Esophagus muscularis mucosa (tissue), 4 donors: ENCODE results near the gene ZDHHC21. TPM values are rescaled to one million over a fixed set of nuclear protein-coding genes. Genes with fewer than 3 reads are reported as not detected.

Experiments
- DNase-seq: peaks from one replicate; pipeline ENCODE4 v3.0.0-alpha.2; 2017; ENCODE audit errors: extremely low spot score
- H3K27ac ChIP-seq, 4 donors: fragments of 200-600 bp; sonication (generic); replicated peaks in 1 of 4; 1 replicate in 3 of 4; 2 replicates in 1 of 4; pipeline ENCODE4 v1.5.1; 2016 to 2019; ENCODE audit warnings: mild to moderate bottlenecking in 1 of 4
- H3K27me3 ChIP-seq, 4 donors: fragments of 200-600 bp; sonication (generic); one replicate each; pipeline versions ENCODE4 v1.5.1 to v1.6.0; 2016 to 2019
- H3K36me3 ChIP-seq, 4 donors: fragments of 200-600 bp; sonication (generic); one replicate each; pipeline ENCODE4 v1.5.1; 2016 to 2019
- H3K4me1 ChIP-seq, 4 donors: fragments of 200-600 bp; sonication (generic); one replicate each; pipeline ENCODE4 v1.5.1; 2016 to 2019
- H3K4me3 ChIP-seq, 4 donors: fragments of 200-600 bp; sonication (generic); 1 replicate in 2 of 4; 2 replicates in 2 of 4; pipeline ENCODE4 v1.5.1; 2016 to 2019; ENCODE audit warnings: mild to moderate bottlenecking in 4 of 4, moderate library complexity in 1 of 4
- H3K9me3 ChIP-seq, 4 donors: fragments of 200-600 bp; sonication (generic); 1 replicate in 3 of 4; 2 replicates in 1 of 4; pipeline ENCODE4 v1.5.1; 2016 to 2019
- EP300 ChIP-seq: sonication (generic); formaldehyde crosslinking; IDR thresholded peaks from one replicate; pipeline ENCODE4 v1.6.1; 2017; ENCODE audit warnings: antibody characterized with exemption
- POLR2A ChIP-seq: fragments of 450-650 bp; IDR thresholded peaks from one replicate; pipeline ENCODE4 v1.6.1; 2017; ENCODE audit warnings: antibody characterized with exemption, moderate library complexity, mild to moderate bottlenecking, low read depth
- POLR2AphosphoS5 ChIP-seq, 2 donors: sonication (generic); formaldehyde crosslinking; IDR thresholded peaks; one replicate each; pipeline ENCODE4 v1.6.1; 2017; ENCODE audit warnings: antibody characterized with exemption in 2 of 2
- WGBS: methylation state at CpG from one replicate; pipeline ENCODE4 v1.1.5; 2018; 5-methylcytosine and 5-hydroxymethylcytosine counted together
- intact Hi-C: fragments of 100-400 bp; cut with DNase I; formaldehyde crosslinking; loops from one replicate; pipeline ENCODE4 v1.15.1; 2023
- total RNA-seq, 4 donors: library from RNA; depleted of rRNA; stranded (reverse); fragments of >200 nt; gene quantifications; one replicate each; pipeline versions ENCODE4 v1.1.0 to v1.2.1, GENCODE V29; 2016
- TF ChIP-seq, protein P1 (sequence below), 3 experiments: fragments of 200-600 bp in 2 of 3; fragments of 450-650 bp in 1 of 3; sonication (generic) in 2 of 3; IDR thresholded peaks; one replicate each; pipeline ENCODE4 v1.5.1; 2017 to 2019; ENCODE audit warnings: antibody characterized with exemption in 3 of 3, mild to moderate bottlenecking in 2 of 3, moderate library complexity in 1 of 3

ZDHHC21 gene
- total RNA-seq, 4 donors from 2014 or later, result 7.6 to 11.6 (median 8.9) TPM

DNA sequence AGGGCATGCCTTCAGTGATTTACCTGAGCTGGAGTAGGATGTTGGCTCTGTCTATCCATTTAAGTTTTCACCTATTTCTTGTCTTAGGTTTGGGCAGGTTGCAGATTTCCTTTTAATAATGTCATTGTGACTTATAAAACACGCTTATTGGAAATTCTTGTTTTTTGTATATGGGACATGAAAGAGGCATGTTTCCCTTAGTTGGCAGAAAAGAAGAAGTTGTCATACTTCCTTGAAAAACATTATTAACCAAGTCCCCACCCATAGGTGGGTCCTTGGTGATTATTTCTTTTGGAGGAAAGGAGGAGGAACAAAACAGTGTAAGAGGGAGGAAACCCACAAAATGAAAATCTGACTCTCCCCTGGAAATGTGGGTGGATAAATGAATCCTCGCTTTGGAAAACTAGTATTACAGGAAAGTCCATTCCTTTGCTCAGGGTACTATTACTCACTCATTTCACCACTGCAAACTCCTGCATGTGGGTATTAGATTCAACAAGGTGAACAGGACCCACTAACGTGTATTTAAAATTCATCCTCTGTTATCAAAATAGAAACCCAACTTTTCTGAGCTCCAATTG is 20.0 kb upstream of the ZDHHC21 start:
- Histone ChIP-seq H3K27me3 (no peaks in the 10 kb centered on the region), H3K4me3 (no peak overlapping the region), H3K9me3 (peaks cover 0 to 6% (median 0%) of the 10 kb centered on the region in 4 donors), H3K4me1 (no peaks in the 10 kb centered on the region), H3K27ac (no peak overlapping the region), H3K36me3 (no peaks in the 10 kb centered on the region)
- intact Hi-C loops, result no loop called here
- TF ChIP-seq, protein P1, sequence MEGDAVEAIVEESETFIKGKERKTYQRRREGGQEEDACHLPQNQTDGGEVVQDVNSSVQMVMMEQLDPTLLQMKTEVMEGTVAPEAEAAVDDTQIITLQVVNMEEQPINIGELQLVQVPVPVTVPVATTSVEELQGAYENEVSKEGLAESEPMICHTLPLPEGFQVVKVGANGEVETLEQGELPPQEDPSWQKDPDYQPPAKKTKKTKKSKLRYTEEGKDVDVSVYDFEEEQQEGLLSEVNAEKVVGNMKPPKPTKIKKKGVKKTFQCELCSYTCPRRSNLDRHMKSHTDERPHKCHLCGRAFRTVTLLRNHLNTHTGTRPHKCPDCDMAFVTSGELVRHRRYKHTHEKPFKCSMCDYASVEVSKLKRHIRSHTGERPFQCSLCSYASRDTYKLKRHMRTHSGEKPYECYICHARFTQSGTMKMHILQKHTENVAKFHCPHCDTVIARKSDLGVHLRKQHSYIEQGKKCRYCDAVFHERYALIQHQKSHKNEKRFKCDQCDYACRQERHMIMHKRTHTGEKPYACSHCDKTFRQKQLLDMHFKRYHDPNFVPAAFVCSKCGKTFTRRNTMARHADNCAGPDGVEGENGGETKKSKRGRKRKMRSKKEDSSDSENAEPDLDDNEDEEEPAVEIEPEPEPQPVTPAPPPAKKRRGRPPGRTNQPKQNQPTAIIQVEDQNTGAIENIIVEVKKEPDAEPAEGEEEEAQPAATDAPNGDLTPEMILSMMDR (IDR thresholded peaks at IDR 0.05), result no peak
- no peak for TF ChIP-seq EP300
- no peak for TF ChIP-seq POLR2AphosphoS5 (IDR thresholded peaks at IDR 0.05)
- no peak for DNase-seq
- WGBS, result 89% methylated on average over 3 of the region's 3 CpGs

DNA sequence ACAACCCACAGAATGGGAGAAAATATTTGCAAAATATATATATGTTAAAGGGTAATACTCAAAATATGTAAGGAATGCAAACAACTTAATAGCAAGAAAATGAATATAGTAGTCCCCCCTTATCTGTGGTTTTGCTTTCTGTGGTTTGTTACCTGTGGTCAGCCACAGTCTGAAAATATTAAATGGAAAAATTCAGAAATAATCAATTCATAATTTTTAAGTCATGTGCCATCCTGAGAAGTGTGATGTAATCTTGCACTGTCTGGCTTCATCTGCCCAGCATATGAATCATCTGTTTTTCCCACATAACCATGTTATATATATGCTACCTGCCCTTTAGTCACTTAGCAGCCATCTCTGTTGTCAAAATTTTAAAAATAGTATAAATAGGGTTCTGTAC is 17.6 kb upstream of the ZDHHC21 start:
- no peaks in the 10 kb centered on the region for H3K4me1 ChIP-seq
- H3K9me3 ChIP-seq, result peaks cover 0 to 14% (median 5%) of the 10 kb centered on the region in 4 donors
- TF ChIP-seq POLR2A, result no peak
- TF ChIP-seq, protein P1 (IDR thresholded peaks at IDR 0.05), result no peak
- H3K27me3 ChIP-seq, result no peaks in the 10 kb centered on the region
- DNase-seq, result no peak
- H3K36me3 ChIP-seq, result no peaks in the 10 kb centered on the region
- H3K27ac ChIP-seq, result no peak overlapping the region
- no peak overlapping the region for H3K4me3 ChIP-seq
- intact Hi-C loops, result no loop called here

DNA sequence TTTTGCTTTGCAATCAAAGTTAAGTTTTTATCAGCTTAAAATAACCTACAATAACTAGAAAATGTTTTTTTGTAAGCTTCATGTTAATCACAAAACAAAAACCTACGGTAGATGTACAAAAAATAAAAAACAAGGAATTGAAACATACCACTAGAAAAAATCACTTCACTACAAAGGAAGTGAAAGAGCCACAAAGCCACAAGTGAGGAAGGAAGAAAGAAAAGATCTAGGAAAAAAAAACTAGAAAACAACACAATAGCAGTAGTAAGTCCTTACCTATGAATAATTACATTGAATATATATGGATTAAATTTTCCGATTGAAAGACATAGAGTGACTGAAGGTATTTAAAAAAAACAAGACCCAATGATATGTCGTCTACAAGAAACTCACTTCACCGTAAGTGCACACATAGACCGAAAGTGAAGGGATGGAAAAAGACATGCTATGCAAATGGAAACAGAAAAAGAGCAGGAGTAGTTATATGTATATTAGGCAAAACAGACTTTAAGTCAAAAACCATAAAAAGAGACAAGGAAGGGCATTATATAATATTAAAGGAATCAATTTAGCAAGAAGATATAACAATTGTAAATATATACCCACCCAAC is 13.4 kb upstream of the ZDHHC21 start:
- TF ChIP-seq, protein P1 (IDR thresholded peaks at IDR 0.05), result no peak
- Histone ChIP-seq H3K9me3 (peaks cover 0 to 30% (median 22%) of the 10 kb centered on the region in 4 donors), H3K27ac (no peak overlapping the region), H3K27me3 (no peaks in the 10 kb centered on the region), H3K4me1 (no peaks in the 10 kb centered on the region), H3K36me3 (no peaks in the 10 kb centered on the region), H3K4me3 (no peak overlapping the region)
- WGBS, result 89% methylated on average over 5 of the region's 5 CpGs
- intact Hi-C loops, result no loop called here
- no peak for DNase-seq

DNA sequence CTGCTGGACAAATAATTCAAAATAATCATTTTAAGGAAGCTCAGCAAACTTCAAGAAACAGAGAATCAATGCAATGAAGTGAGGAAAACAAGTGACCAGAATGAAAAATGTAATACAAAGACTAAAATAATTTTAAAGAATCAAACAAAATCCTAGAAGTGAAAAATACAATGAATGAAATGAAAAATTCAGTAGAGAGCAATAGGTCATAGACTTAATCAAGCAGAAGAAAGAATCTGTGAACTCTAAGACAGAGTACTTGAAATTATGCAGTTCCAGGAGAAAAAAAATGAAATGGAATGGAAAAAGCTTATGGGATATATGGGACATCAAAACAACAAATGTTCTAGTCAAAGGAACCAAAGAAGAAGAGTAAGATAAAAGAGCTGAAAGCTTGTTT is 11.8 kb upstream of the ZDHHC21 start:
- H3K36me3 ChIP-seq, result no peaks in the 10 kb centered on the region
- no peaks in the 10 kb centered on the region for H3K27me3 ChIP-seq
- H3K9me3 ChIP-seq, result peaks cover 0 to 27% (median 22%) of the 10 kb centered on the region in 4 donors
- DNase-seq, result no peak
- intact Hi-C loops, result no loop called here
- no peak overlapping the region for H3K4me3 ChIP-seq
- H3K4me1 ChIP-seq, result no peaks in the 10 kb centered on the region
- no peak overlapping the region for H3K27ac ChIP-seq
- TF ChIP-seq POLR2A (no peak), POLR2AphosphoS5 (IDR thresholded peaks at IDR 0.05) (no peak), EP300 (no peak)
- TF ChIP-seq, protein P1 (IDR thresholded peaks at IDR 0.05), result no peak

DNA sequence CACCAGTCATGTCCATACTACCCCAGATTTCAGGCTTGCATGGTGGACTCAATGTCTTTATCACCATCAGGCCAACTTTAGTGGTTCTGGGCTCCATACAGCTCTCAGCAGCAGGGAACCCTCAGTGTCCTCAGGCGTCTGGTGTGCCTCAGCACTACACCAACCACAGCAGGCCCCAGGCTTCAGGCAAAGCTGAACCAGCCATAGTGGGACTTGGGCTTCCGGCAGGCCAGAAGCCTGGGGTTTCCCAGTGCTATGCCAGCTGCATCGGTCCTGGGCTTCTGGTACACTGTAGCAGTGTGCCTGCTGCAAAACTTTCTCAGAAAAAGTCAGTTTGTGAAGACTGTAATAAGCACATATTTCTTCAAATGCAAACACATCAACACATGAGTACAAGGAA is 11.0 kb upstream of the ZDHHC21 start:
- Histone ChIP-seq H3K9me3 (peaks cover 0 to 27% (median 21%) of the 10 kb centered on the region in 4 donors), H3K36me3 (no peaks in the 10 kb centered on the region), H3K4me3 (no peak overlapping the region), H3K27ac (no peak overlapping the region), H3K4me1 (no peaks in the 10 kb centered on the region), H3K27me3 (no peaks in the 10 kb centered on the region)
- TF ChIP-seq POLR2A (no peak), EP300 (no peak)
- intact Hi-C loops, result no loop called here
- no peak for DNase-seq
- WGBS, result 77% methylated on average over 3 of the region's 3 CpGs
